PC-9 (cell line): ENCODE data around the gene EIF3A.

ENCODE experiments used
- CTCF ChIP-seq: fragments of 200-600 bp; sonication (generic); conservative IDR thresholded peaks from 2 replicates; pipeline ENCODE4 v1.6.1; 2017; ENCODE audit warnings: mixed run types, antibody characterized with exemption, mild to moderate bottlenecking, moderate library complexity
- EZH2 ChIP-seq: fragments of 200-600 bp; sonication (generic); IDR thresholded peaks from 2 replicates; pipeline ENCODE4 v1.8.0; 2017; ENCODE audit warnings: antibody characterized with exemption, low read depth

GRCh38 chr10:119098576-119098975 lies 18.0 kb upstream of the EIF3A start:
- TF ChIP-seq CTCF = no peak
- no peak for TF ChIP-seq EZH2
